ENCODE results near the gene CEACAM20.
"Not testable (repeated sequence)": the region's sequence is repeated elsewhere in the genome, so short reads cannot be mapped to it uniquely, and the experiment has no call there.

CEACAM20 gene

DNA sequence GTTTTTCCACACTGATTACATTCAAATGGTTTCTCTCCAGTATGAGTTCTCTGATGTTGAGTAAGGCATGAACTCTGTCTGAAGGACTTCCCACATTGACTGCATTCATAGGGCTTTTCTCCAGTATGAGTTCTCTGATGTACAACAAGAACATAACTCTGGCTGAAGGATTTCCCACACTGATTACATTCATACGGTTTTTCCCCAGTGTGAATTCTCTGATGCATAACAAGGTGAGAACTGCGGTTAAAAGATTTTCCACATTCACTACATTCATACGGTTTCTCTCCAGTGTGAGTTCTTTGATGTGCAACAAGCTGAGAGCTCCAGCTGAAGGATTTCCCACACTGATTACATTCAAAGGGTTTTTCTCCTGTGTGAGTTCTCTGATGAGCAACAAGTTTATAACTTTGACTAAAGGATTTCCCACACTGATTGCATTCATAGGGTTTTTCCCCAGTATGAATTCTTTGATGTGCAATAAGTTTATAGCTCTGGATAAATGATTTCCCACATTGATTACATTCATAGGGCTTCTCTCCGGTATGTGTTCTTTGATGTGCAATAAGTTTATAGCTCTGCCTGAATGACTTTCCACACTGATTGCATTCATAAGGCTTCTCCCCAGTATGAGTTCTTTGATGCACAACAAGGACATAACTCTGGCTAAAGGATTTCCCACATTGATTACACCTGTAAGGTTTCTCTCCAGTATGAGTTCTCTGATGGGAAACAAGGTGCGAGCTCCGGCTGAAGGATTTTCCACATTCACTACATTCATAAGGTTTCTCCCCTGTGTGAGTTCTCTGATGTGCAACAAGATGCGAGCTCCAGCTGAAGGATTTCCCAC lies 52.7 kb downstream of the CEACAM20 start:
- no peak for DNase-seq (ENCODE audit: low spot score)

GRCh38 chr19:44468730-44469129 lies 60.7 kb downstream of the CEACAM20 start:
- not testable (repeated sequence) for DNase-seq (ENCODE audit: low spot score)

- not testable (repeated sequence) for DNase-seq (ENCODE audit: low spot score)
These were observed 66.7 kb downstream of the CEACAM20 start for GRCh38 chr19:44462600-44463286.
